ENCODE data around the gene FDXR.

GRCh38 chr17:74842599-74843351 is 30.0 kb downstream of the FDXR start:
- TF ChIP-seq POLR2A (IDR thresholded peaks at IDR 0.05; ENCODE audit: low read depth, low read length) = no peak
- no peak for TF ChIP-seq POLR2AphosphoS5 (IDR thresholded peaks at IDR 0.05; ENCODE audit: low read depth, low read length)
- no peak for TF ChIP-seq TAF1 (IDR thresholded peaks at IDR 0.05; ENCODE audit: borderline replicate concordance, low read depth, low read length)

All from GM12892 (cell line).